GM23338 (cell line): Measurements from ENCODE around the gene PAM. TPM values are rescaled to one million over a fixed set of nuclear protein-coding genes. Genes with fewer than 3 reads are reported as not detected.
A peak's percentile ranks its signal among the peaks of the same experiment; 100 is the strongest.

Experiments used
- ATAC-seq: fragments of 200-7000 bp; cut with Tn5 transposase; 3 replicates; pipeline ENCODE4 v1.9.1; 2020
- DNase-seq: peaks from one replicate; pipeline ENCODE4 v3.0.0-alpha.2; 2015; ENCODE audit warnings: low spot score
- H2AFZ ChIP-seq: fragments of 200-600 bp; sonication (generic); 2 replicates; pipeline ENCODE4 v1.8.0; 2016; ENCODE audit warnings: antibody characterized with exemption, mild to moderate bottlenecking, moderate library complexity
- H3F3A ChIP-seq: fragments of 200-600 bp; sonication (generic); replicated peaks from 2 replicates; pipeline ENCODE4 v1.8.0; 2017; ENCODE audit warnings: antibody characterized with exemption, mixed run types, low read depth
- H3K27ac ChIP-seq: fragments of 200-600 bp; sonication (generic); 2 replicates; pipeline ENCODE4 v1.6.1; 2016; ENCODE audit warnings: low read depth
- H3K27me3 ChIP-seq: fragments of 200-600 bp; sonication (generic); 2 replicates; pipeline ENCODE4 v1.8.0; 2016; ENCODE audit warnings: mild to moderate bottlenecking, mixed run types, moderate library complexity; ENCODE audit not compliant: insufficient read depth
- H3K36me3 ChIP-seq: fragments of 200-600 bp; sonication (generic); 2 replicates; pipeline ENCODE4 v1.8.0; 2016; ENCODE audit warnings: mild to moderate bottlenecking; ENCODE audit not compliant: insufficient read depth
- H3K4me1 ChIP-seq: fragments of 200-600 bp; sonication (generic); 2 replicates; pipeline ENCODE4 v1.8.0; 2016; ENCODE audit warnings: mild to moderate bottlenecking, moderate library complexity; ENCODE audit not compliant: insufficient read depth
- H3K4me2 ChIP-seq: fragments of 200-600 bp; sonication (generic); 2 replicates; pipeline ENCODE4 v1.7.1; 2017; ENCODE audit warnings: mixed run types
- H3K4me3 ChIP-seq: fragments of 200-600 bp; sonication (generic); 2 replicates; pipeline ENCODE4 v1.6.1; 2016; ENCODE audit warnings: mixed run types
- H3K79me2 ChIP-seq: fragments of 200-600 bp; sonication (generic); replicated peaks from 2 replicates; pipeline ENCODE4 v1.8.0; 2017; ENCODE audit warnings: mild to moderate bottlenecking; ENCODE audit not compliant: insufficient read depth
- H3K9me2 ChIP-seq: fragments of 200-600 bp; sonication (generic); 2 replicates; pipeline ENCODE4 v1.8.0; 2017; ENCODE audit not compliant: insufficient read depth
- H4K20me1 ChIP-seq: fragments of 200-600 bp; sonication (generic); replicated peaks from 2 replicates; pipeline ENCODE4 v1.8.0; 2017; ENCODE audit warnings: mild to moderate bottlenecking; ENCODE audit not compliant: insufficient read depth
- H3K27ac Mint-ChIP-seq: 2 replicates; pipeline ENCODE4 v1.8.0; 2020; ENCODE audit warnings: inconsistent platforms, mild to moderate bottlenecking, moderate library complexity, mixed read lengths
- H3K27me3 Mint-ChIP-seq: 3 replicates; pipeline ENCODE4 v1.8.0; 2022; ENCODE audit warnings: low read depth, mild to moderate bottlenecking, moderate library complexity, mixed read lengths, inconsistent platforms; ENCODE audit not compliant: insufficient read depth, poor library complexity
- H3K36me3 Mint-ChIP-seq: 3 replicates; pipeline ENCODE4 v1.8.0; 2021; ENCODE audit warnings: low read depth, mild to moderate bottlenecking, inconsistent platforms, moderate library complexity, mixed read lengths
- H3K4me1 Mint-ChIP-seq: 3 replicates; pipeline ENCODE4 v1.8.0; 2020; ENCODE audit warnings: mild to moderate bottlenecking, inconsistent platforms, mixed read lengths
- H3K4me3 Mint-ChIP-seq: 3 replicates; pipeline ENCODE4 v1.8.0; 2021; ENCODE audit warnings: moderate library complexity, mild to moderate bottlenecking, inconsistent platforms, mixed read lengths
- H3K9me3 Mint-ChIP-seq: 3 replicates; pipeline ENCODE4 v1.8.0; 2020; ENCODE audit warnings: moderate library complexity, mild to moderate bottlenecking, inconsistent platforms, mixed read lengths
- CREB1 ChIP-seq: fragments of 250-450 bp; sonication (Bioruptor Pico); IDR thresholded peaks from 2 replicates; pipeline ENCODE4 v1.5.0; 2020; ENCODE audit warnings: low read depth, mild to moderate bottlenecking, moderate library complexity
- CTCF ChIP-seq, 2 experiments: fragments of 200-600 bp in 1 of 2; sonication (generic) in 1 of 2; conservative IDR thresholded peaks; 2 replicates each; pipeline versions ENCODE4 v1.5.1 to v1.6.1; 2016 to 2017; ENCODE audit warnings: antibody characterized with exemption in 2 of 2, low read depth in 2 of 2, mild to moderate bottlenecking in 2 of 2, moderate library complexity in 1 of 2
- ETS1 ChIP-seq: IDR thresholded peaks from 2 replicates; pipeline ENCODE4 v1.6.1; 2016; ENCODE audit warnings: antibody characterized with exemption
- EZH2 ChIP-seq: fragments of 200-600 bp; sonication (generic); IDR thresholded peaks from one replicate; pipeline ENCODE4 v1.8.0; 2017; ENCODE audit warnings: antibody characterized with exemption, mild to moderate bottlenecking, low read depth; ENCODE audit not compliant: unreplicated experiment
- EZH2phosphoT487 ChIP-seq: fragments of 200-600 bp; sonication (generic); IDR thresholded peaks from one replicate; pipeline ENCODE4 v1.8.1; 2018; ENCODE audit warnings: antibody characterized with exemption; ENCODE audit not compliant: unreplicated experiment
- JUNB ChIP-seq: IDR thresholded peaks from one replicate; pipeline ENCODE4 v1.6.1; 2016; ENCODE audit warnings: antibody characterized with exemption; ENCODE audit not compliant: unreplicated experiment
- NANOG ChIP-seq: IDR thresholded peaks from 2 replicates; pipeline ENCODE4 v1.6.1; 2016; ENCODE audit warnings: antibody characterized with exemption, borderline replicate concordance
- POLR2AphosphoS5 ChIP-seq: IDR thresholded peaks from 2 replicates; pipeline ENCODE4 v1.6.1; 2016; ENCODE audit warnings: antibody characterized with exemption, low read depth
- REST ChIP-seq: IDR thresholded peaks from one replicate; pipeline ENCODE4 v1.6.1; 2018; ENCODE audit warnings: antibody characterized with exemption; ENCODE audit not compliant: unreplicated experiment
- STAT1 ChIP-seq: IDR thresholded peaks from one replicate; pipeline ENCODE4 v1.6.1; 2016; ENCODE audit warnings: antibody characterized with exemption; ENCODE audit not compliant: unreplicated experiment
- ZNF114 ChIP-seq: fragments of 250-450 bp; sonication (Bioruptor Pico); IDR thresholded peaks from 2 replicates; pipeline ENCODE4 v1.5.0; 2020; ENCODE audit warnings: mild to moderate bottlenecking, moderate library complexity
- ZNF331 ChIP-seq: fragments of 250-450 bp; sonication (Bioruptor Pico); IDR thresholded peaks from 2 replicates; pipeline ENCODE4 v1.5.0; 2020; ENCODE audit warnings: low read depth, mild to moderate bottlenecking, moderate library complexity
- ZNF462 ChIP-seq: fragments of 250-450 bp; sonication (Bioruptor Pico); IDR thresholded peaks from 2 replicates; pipeline ENCODE4 v1.5.0; 2020; ENCODE audit warnings: mild to moderate bottlenecking, moderate library complexity
- polyA plus RNA-seq: library from polyadenylated mRNA; unstranded; fragments of >200 nt; fragmentation: Nextera tagmentation; extraction: Ambion mirVana; gene quantifications from 2 replicates; pipeline ENCODE4 v1.2.1, GENCODE V29; 2016
- total RNA-seq: library from RNA; depleted of rRNA; stranded (reverse); fragments of >200 nt; shearing (Covaris generic); gene quantifications from 2 replicates; pipeline ENCODE4 v1.2.3, GENCODE V29; 2014

The PAM gene
- total and polyA plus RNA-seq, 2 experiments from 2014 or later, result 33.9 to 79.4 TPM

- no peak overlapping the region for H3K4me3 Mint-ChIP-seq
- ATAC-seq, result no peak
- no peaks in the 10 kb centered on the region for H3K36me3 Mint-ChIP-seq
These were observed 103.1 kb downstream of the PAM start for GRCh38 chr5:102858221-102858620.

More at GRCh38 chr5:102858221-102858620, 103.1 kb downstream of the PAM start:
- H3K27ac ChIP-seq, result no peak overlapping the region
- H3K27me3 Mint-ChIP-seq, result peaks cover 2% of the 10 kb centered on the region
- no peaks in the 10 kb centered on the region for H3K36me3 ChIP-seq
- H3K27ac Mint-ChIP-seq, result no peak overlapping the region
- H3K4me2 ChIP-seq, result no peak overlapping the region
- H3K79me2 ChIP-seq, result no peaks in the 10 kb centered on the region
- H2AFZ ChIP-seq, result no peak overlapping the region
- peaks cover 6% of the 10 kb centered on the region for H3K4me1 ChIP-seq
- H3F3A ChIP-seq, result no peaks in the 10 kb centered on the region
- no peak overlapping the region for H3K4me3 ChIP-seq
- no peak for TF ChIP-seq REST
- TF ChIP-seq ZNF462 (CRISPR knock-in tag), result no peak
- TF ChIP-seq CREB1, result no peak
- TF ChIP-seq NANOG, result no peak
- TF ChIP-seq POLR2AphosphoS5, result no peak
- no peak for TF ChIP-seq EZH2
- no peak for TF ChIP-seq STAT1
- no peak for TF ChIP-seq EZH2phosphoT487
- no peak for TF ChIP-seq ETS1
- TF ChIP-seq JUNB, result no peak
- no peak for TF ChIP-seq ZNF114 (CRISPR knock-in tag)
- TF ChIP-seq ZNF331, result no peak
- TF ChIP-seq CTCF (conservative IDR thresholded peaks at IDR 0.05; ENCODE audit: low read depth in 2 of 2), result no peak
- peak; percentile 7 for DNase-seq
- no peaks in the 10 kb centered on the region for H3K27me3 ChIP-seq
- no peaks in the 10 kb centered on the region for H4K20me1 ChIP-seq
- H3K4me1 Mint-ChIP-seq, result peaks cover 11% of the 10 kb centered on the region
- no peaks in the 10 kb centered on the region for H3K9me3 Mint-ChIP-seq
- no peaks in the 10 kb centered on the region for H3K9me2 ChIP-seq
